GM21825 (cell line): ENCODE results near the gene HHIPL1.
"Not testable (repeated sequence)": the region's sequence is repeated elsewhere in the genome, so short reads cannot be mapped to it uniquely, and the experiment has no call there.

Source experiments
- ATAC-seq: cut with Tn5 transposase; IDR thresholded peaks from one replicate; pipeline ENCODE4 v1.9.1; 2021; ENCODE audit warnings: mild to moderate bottlenecking, moderate library complexity; ENCODE audit not compliant: unreplicated experiment

The HHIPL1 gene

GRCh38 chr14:99632410-99633035 lies 12.4 kb upstream of the HHIPL1 start:
- ATAC-seq, result no peak

GRCh38 chr14:99633141-99633540 lies 11.8 kb upstream of the HHIPL1 start:
- no peak for ATAC-seq

- no peak for ATAC-seq
Measured at GRCh38 chr14:99633918-99634317, 11.0 kb upstream of the HHIPL1 start.

GRCh38 chr14:99634443-99634842 lies 10.5 kb upstream of the HHIPL1 start:
- no peak for ATAC-seq

- no peak for ATAC-seq
Measured at GRCh38 chr14:99635116-99635515, 9.8 kb upstream of the HHIPL1 start.

GRCh38 chr14:99636487-99636886 lies 8.4 kb upstream of the HHIPL1 start:
- ATAC-seq, result no peak

- ATAC-seq, result no peak
Measured at GRCh38 chr14:99637624-99638023, 7.3 kb upstream of the HHIPL1 start.

- not testable (repeated sequence) for ATAC-seq
Measured at GRCh38 chr14:99642771-99643170, 2.2 kb upstream of the HHIPL1 start.

GRCh38 chr14:99643343-99643742 lies 1.6 kb upstream of the HHIPL1 start:
- no peak for ATAC-seq

- no peak for ATAC-seq
Measured at GRCh38 chr14:99644035-99644587, 818 bp upstream of the HHIPL1 start.

GRCh38 chr14:99645545-99646505 lies 896 bp downstream of the HHIPL1 start:
- no peak for ATAC-seq

GRCh38 chr14:99647411-99647810 lies 2.5 kb downstream of the HHIPL1 start:
- ATAC-seq, result no peak

- ATAC-seq, result no peak
Measured at GRCh38 chr14:99648027-99648784, 3.3 kb downstream of the HHIPL1 start.

- no peak for ATAC-seq
Measured at GRCh38 chr14:99649219-99649618, 4.3 kb downstream of the HHIPL1 start.

- ATAC-seq, result no peak
Measured at GRCh38 chr14:99649643-99650042, 4.7 kb downstream of the HHIPL1 start.

GRCh38 chr14:99650189-99650588 lies 5.3 kb downstream of the HHIPL1 start:
- ATAC-seq, result no peak

GRCh38 chr14:99651953-99652746 lies 7.2 kb downstream of the HHIPL1 start:
- no peak for ATAC-seq

- no peak for ATAC-seq
Measured at GRCh38 chr14:99654235-99654985, 9.5 kb downstream of the HHIPL1 start.

GRCh38 chr14:99655521-99655920 lies 10.6 kb downstream of the HHIPL1 start:
- ATAC-seq, result no peak

- ATAC-seq, result no peak
Measured at GRCh38 chr14:99656171-99656570, 11.2 kb downstream of the HHIPL1 start.
